Lung (tissue), 12 donors: Measurements from ENCODE around the gene ZNF48. TPM values are rescaled to one million over a fixed set of nuclear protein-coding genes. Genes with fewer than 3 reads are reported as not detected.

ENCODE experiments used
- ATAC-seq: fragments of 200-7000 bp; cut with Tn5 transposase; one replicate; pipeline ENCODE4 v1.9.1; 2020; ENCODE audit warnings: moderate number of reproducible peaks; ENCODE audit not compliant: insufficient read depth, low FRiP score
- DNase-seq, 3 donors: peaks; one replicate each; pipeline ENCODE4 v3.0.0-alpha.2; 2013 to 2017
- H3K27ac ChIP-seq, 2 donors: one replicate each; pipeline ENCODE4 v1.5.1; 2013; ENCODE audit warnings: mild to moderate bottlenecking in 2 of 2, moderate library complexity in 2 of 2, control low read depth in 1 of 2, inconsistent platforms in 1 of 2, low read depth in 1 of 2, low read length in 1 of 2
- H3K27me3 ChIP-seq, 3 donors: one replicate each; pipeline ENCODE4 v1.5.1; 2013; ENCODE audit warnings: low read length in 2 of 3; ENCODE audit not compliant: control insufficient read depth in 3 of 3, insufficient read depth in 3 of 3
- H3K36me3 ChIP-seq, 4 donors: one replicate each; pipeline ENCODE4 v1.5.1; 2013; ENCODE audit warnings: low read length in 4 of 4, mild to moderate bottlenecking in 1 of 4, moderate library complexity in 1 of 4; ENCODE audit not compliant: control insufficient read depth in 4 of 4, insufficient read depth in 4 of 4
- H3K4me1 ChIP-seq, 5 donors: one replicate each; pipeline ENCODE4 v1.5.1; 2013; ENCODE audit warnings: low read length in 5 of 5, mild to moderate bottlenecking in 2 of 5, moderate library complexity in 1 of 5; ENCODE audit not compliant: control insufficient read depth in 5 of 5, insufficient read depth in 5 of 5
- H3K4me3 ChIP-seq: one replicate; pipeline ENCODE4 v1.5.1; 2013; ENCODE audit warnings: mild to moderate bottlenecking, control low read depth, moderate library complexity
- H3K9ac ChIP-seq, 2 donors: one replicate each; pipeline ENCODE4 v1.5.1; 2013; ENCODE audit warnings: low read length in 2 of 2, control low read depth in 1 of 2; ENCODE audit not compliant: insufficient read depth in 1 of 2
- H3K9me3 ChIP-seq, 4 donors: one replicate each; pipeline ENCODE4 v1.5.1; 2013; ENCODE audit warnings: low read length in 3 of 4, mild to moderate bottlenecking in 1 of 4, moderate library complexity in 1 of 4; ENCODE audit not compliant: control insufficient read depth in 4 of 4, insufficient read depth in 3 of 4
- WGBS, 2 donors: extraction: QIAGEN DNeasy Blood & Tissue Kit; methylation state at CpG; one replicate each; pipeline ENCODE4 v1.1.7; 2013; 5-methylcytosine and 5-hydroxymethylcytosine counted together
- polyA plus RNA-seq, 2 donors: library from polyadenylated mRNA; stranded (reverse); fragments of 200-250 nt; gene quantifications; one replicate each; pipeline ENCODE4 v1.2.1, GENCODE V29; 2013
- total RNA-seq, 2 donors: library from RNA; depleted of rRNA in 1 of 2; stranded (reverse); fragments of >200 nt in 1 of 2; gene quantifications; one replicate each; pipeline ENCODE4 v1.2.1, GENCODE V29; 2014 to 2021
- TF ChIP-seq, protein P1 (sequence below): IDR thresholded peaks from 2 replicates; pipeline ENCODE4 v1.5.1; 2012; ENCODE audit warnings: mild to moderate bottlenecking; ENCODE audit errors: control extremely low read depth, extremely low read depth
- donor health status: control.
- donor health status: control.
- donor health status: Bipolar disorder and iron deficiency.
- donor health status: healthy.
- donor health status: DM: yes; HTN: yes; CAD: no.

ZNF48 gene
- total and polyA plus RNA-seq, 4 donors: 4.2 to 8.0 (median 5.0) TPM

DNA sequence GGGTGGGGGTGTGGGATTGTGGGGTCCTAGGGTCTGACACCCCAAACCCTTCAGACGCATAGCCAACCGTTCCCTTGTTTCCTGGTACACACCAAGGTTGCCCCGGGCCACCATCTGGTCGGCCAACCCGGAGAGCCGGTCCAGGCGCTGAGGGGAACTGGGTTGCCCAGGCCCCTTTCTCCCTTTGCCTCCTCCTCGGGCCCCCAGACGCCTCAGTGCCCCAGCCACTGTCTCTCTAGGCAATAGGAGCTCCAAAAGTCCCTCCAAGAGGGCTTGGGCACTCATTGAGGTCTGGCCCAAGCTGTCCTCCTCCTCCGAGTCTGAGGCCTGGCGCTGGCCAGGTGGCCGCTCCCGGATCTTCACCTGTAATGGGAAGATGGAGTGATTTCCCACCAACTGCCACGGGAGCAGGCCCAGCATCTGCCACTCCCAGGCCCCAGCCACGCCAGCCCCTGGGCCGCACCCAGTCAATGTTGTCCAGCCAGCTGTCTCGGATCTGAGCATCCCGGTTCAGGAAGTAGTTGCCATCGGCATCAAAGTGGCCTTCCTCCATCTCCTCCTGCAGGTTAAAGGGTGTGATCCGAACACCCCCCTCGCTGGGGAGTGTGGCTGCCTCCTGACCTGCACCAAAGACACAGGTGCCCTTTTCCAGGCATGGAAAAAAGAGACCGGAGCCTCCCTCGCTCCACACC lies 41.6 kb upstream of the ZNF48 start:
- H3K9ac ChIP-seq: no peak overlapping the region
- WGBS, 2 donors: 90 to 96% methylated on average over 23 of the region's 23 CpGs
- peaks cover 5 to 30% (median 8%) of the 10 kb centered on the region in 5 donors for H3K4me1 ChIP-seq
- H3K9me3 ChIP-seq: no peaks in the 10 kb centered on the region
- TF ChIP-seq, protein P1, sequence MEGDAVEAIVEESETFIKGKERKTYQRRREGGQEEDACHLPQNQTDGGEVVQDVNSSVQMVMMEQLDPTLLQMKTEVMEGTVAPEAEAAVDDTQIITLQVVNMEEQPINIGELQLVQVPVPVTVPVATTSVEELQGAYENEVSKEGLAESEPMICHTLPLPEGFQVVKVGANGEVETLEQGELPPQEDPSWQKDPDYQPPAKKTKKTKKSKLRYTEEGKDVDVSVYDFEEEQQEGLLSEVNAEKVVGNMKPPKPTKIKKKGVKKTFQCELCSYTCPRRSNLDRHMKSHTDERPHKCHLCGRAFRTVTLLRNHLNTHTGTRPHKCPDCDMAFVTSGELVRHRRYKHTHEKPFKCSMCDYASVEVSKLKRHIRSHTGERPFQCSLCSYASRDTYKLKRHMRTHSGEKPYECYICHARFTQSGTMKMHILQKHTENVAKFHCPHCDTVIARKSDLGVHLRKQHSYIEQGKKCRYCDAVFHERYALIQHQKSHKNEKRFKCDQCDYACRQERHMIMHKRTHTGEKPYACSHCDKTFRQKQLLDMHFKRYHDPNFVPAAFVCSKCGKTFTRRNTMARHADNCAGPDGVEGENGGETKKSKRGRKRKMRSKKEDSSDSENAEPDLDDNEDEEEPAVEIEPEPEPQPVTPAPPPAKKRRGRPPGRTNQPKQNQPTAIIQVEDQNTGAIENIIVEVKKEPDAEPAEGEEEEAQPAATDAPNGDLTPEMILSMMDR: no peak
- H3K27ac ChIP-seq: no peak overlapping the region
- H3K36me3 ChIP-seq: peaks cover 0 to 40% (median 18%) of the 10 kb centered on the region in 4 donors
- no peaks in the 10 kb centered on the region for H3K27me3 ChIP-seq
- H3K4me3 ChIP-seq: no peak overlapping the region
- DNase-seq (no peak), ATAC-seq (no peak)

- H3K4me3 ChIP-seq: peak overlapping the region; percentile 79
- TF ChIP-seq, protein P1: no peak
- peaks cover 0 to 50% (median 21%) of the 10 kb centered on the region in 4 donors for H3K36me3 ChIP-seq
- 1 to 2% methylated on average over 29 to 36 of the region's 36 CpGs for WGBS, 2 donors
- no peaks in the 10 kb centered on the region for H3K9me3 ChIP-seq
- DNase-seq (no peak), ATAC-seq (peak; percentile 29)
- H3K27ac ChIP-seq: peak overlapping the region; percentile 94 to 97
- peak overlapping the region; percentile 73 to 82 for H3K9ac ChIP-seq
- peaks cover 5 to 30% (median 8%) of the 10 kb centered on the region in 5 donors for H3K4me1 ChIP-seq
- no peaks in the 10 kb centered on the region for H3K27me3 ChIP-seq
Measured at GRCh38 chr16:30354423-30355143, 40.6 kb upstream of the ZNF48 start.

DNA sequence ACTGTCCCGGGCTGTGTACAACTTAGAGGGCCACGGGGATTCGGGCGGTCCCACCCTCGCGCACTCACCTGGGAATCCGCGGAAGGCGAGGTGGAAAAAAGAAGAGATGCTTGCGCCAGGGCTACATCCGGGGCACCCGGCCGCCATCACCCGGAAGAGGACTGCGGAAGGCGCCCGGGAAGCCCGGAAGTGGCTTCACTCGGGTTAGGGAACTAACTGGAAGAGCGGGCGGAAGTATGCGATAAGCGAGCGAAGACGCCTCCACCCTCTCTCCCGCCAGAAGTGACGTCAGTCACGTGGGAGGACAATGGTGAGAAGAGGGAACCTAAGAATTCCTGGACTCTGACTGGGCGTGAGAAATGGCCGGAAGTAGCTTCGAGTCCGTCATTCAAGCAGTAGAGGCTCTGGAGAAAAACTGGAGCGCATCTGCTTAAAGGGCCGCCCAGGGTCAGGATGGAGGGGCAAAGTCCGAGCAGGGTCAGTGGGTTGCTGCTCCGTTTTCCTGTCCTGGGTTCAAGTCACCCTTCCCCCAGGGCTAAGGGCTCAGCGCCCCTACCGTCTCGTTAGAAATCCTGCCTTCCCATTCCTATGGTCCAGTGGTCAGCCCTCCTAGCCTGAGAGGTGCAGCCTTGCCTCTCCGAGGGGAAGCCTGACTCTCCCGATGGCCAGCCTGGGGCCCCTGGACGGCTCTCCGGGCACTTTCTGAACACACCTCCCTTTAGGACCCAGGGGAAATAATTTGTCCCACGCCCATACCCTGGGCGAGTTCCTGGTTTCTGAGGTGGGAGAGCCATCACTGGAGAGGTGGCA lies 39.9 kb upstream of the ZNF48 start, which contains the start of gene CD2BP2:
CD2BP2 (minus strand) TSS at position 165 of the 810 bp plus-strand sequence. CDS start 627 bp downstream, outside the sequence.
- DNase-seq (peak; percentile 98 to 100 (median 100)), ATAC-seq (peak; percentile 90)
- Histone ChIP-seq H3K27ac (peak within 1 kb of the TSS; percentile 94 to 97), H3K9me3 (no peaks in the 10 kb centered on the region), H3K4me3 (peak within 1 kb of the TSS; percentile 79), H3K9ac (peak within 1 kb of the TSS; percentile 83 to 90), H3K36me3 (peaks cover 0 to 55% (median 18%) of the 10 kb centered on the region in 4 donors), H3K4me1 (peaks cover 5 to 30% (median 8%) of the 10 kb centered on the region in 5 donors), H3K27me3 (no peaks in the 10 kb centered on the region)
- TF ChIP-seq, protein P1: no peak
- 0% methylated on average over 45 of the region's 45 CpGs for WGBS, 2 donors
